GM21360 (cell line): Measurements from ENCODE around the gene DKK3.

Source experiments
- ATAC-seq: cut with Tn5 transposase; IDR thresholded peaks from one replicate; pipeline ENCODE4 v1.9.1; 2021; ENCODE audit warnings: mild to moderate bottlenecking, moderate library complexity; ENCODE audit not compliant: unreplicated experiment

Gene DKK3

GRCh38 chr11:12031856-12032544 is 23.6 kb upstream of the DKK3 start:
- ATAC-seq, result no peak

DNA sequence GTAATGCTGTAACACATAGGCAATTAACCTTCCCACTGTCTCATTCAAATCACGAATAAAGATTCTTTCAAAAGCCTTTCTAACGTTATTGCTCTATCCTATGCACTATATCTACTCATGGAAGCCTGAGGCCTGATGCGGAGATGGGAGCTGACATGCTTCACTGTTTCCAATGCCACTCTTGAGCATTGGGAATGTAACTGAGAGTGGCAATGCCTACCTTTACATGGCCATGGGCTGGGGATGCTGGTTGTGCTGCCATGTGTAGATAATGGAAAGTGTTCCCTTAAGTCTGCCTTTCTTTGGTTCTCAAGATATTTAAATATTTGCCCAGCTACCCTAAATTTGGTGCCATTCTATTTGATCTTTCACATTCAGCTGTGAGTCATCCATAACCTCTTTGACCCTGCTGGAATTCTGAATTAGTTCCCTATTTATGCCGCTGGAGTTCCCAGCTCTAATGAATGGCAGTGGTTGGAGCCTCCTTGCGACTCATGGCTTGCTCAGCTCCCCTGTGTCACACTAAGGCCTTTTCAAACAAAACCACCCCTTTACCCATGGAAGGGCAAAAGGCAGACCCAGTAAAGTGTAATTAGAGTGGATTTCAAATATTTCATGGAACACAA is 21.4 kb upstream of the DKK3 start:
- no peak for ATAC-seq

DNA sequence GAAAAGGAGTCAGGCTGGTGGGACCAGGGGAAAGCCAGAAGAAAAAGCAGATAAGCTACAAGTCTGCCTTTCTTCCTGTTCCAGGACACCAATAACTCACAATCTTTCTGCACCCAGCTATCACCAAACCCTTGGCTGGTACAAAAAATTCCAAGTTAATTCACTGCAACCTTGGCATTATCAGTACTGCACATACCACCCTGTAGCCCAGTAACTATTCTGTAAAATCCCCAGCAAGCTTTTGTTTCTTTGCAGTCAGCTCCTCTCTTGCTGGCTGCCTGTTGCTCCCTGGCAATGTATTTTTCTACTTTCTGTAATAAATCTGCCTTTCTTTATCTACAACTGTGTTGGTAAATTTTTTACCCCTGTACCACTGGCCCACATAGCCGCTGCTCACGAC is 20.7 kb upstream of the DKK3 start:
- no peak for ATAC-seq

GRCh38 chr11:12028303-12028702 is 19.9 kb upstream of the DKK3 start:
- ATAC-seq, result no peak

GRCh38 chr11:12026331-12027211 is 18.1 kb upstream of the DKK3 start:
- ATAC-seq, result no peak

- no peak for ATAC-seq
Observed at GRCh38 chr11:12024254-12024926, 16.0 kb upstream of the DKK3 start.

GRCh38 chr11:12023015-12023414 is 14.6 kb upstream of the DKK3 start:
- ATAC-seq, result no peak

GRCh38 chr11:12020546-12020945 is 12.1 kb upstream of the DKK3 start:
- no peak for ATAC-seq

- ATAC-seq, result no peak
Observed at GRCh38 chr11:12019866-12020416, 11.5 kb upstream of the DKK3 start.

DNA sequence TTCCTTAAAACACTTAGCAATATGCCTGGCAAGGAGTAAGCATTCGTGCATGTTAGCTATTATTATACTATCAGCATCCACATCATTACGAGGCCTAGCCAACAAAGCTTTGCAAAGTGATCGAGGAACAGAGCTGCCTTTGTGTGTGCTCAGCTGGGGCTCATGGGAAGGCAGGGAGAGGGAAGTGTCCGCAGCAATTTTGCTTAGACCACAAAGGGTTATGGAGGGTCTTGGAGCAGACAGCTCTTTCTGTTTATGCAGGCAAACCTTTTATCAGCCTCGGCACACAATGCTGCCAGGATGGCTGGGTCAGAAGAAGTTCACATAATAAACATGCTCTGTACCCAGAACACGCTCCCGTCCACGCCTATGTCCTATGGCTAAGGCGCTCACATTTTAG is 10.9 kb upstream of the DKK3 start:
- ATAC-seq, result no peak

DNA sequence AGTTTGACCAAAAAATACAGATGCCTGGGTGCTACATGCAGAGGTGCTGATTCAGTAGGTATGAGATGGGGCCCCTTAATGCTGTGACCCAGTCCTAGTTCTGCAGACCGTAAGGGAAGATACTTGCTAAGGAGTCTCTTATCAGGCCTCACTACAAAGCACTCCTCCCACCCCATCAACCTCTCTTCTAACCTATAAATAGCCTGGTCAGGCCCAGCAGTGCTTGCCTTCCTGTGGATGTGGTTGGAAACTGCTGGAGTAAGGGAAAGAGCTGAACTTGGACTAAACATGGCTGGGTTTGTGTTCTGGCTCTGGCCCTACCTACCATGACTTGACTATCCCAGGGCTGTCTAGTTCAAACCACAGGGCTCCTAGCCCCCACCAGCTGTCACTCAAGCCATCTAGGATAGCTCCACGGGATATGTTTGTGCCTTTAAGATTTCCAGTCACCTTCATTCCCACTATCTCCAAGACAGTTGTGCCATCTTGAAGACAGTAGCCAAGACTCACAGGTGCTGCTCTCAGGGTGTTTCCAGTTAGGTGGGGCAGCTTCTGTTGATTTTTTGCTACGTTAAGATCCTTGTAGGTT is 9.5 kb upstream of the DKK3 start:
- ATAC-seq, result no peak

GRCh38 chr11:12017243-12017678 is 8.8 kb upstream of the DKK3 start:
- ATAC-seq, result no peak

GRCh38 chr11:12016246-12016645 is 7.8 kb upstream of the DKK3 start:
- ATAC-seq, result no peak

- no peak for ATAC-seq
Observed at GRCh38 chr11:12015486-12015885, 7.1 kb upstream of the DKK3 start.

DNA sequence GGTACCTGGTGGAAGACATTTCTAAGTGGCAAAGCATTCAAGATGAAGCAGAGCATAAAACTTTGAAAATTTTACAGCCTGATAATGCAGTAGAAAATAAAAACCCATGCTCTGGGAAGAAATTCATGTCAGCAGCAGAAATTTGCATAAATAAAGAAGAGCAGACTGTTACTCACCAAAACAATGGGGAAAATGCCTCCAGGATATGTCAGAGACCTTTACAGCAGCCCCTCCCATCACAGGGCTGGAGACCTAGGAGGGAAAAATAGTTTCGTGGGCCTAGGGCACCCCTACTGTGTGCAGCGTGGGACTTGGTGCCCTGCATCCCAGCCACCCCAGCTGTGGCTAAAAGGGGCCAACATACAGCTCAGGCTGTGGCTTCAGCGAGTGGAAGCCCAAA is 5.4 kb upstream of the DKK3 start:
- no peak for ATAC-seq

- ATAC-seq, result no peak
Observed at GRCh38 chr11:12009617-12010321, 1.3 kb upstream of the DKK3 start.

DNA sequence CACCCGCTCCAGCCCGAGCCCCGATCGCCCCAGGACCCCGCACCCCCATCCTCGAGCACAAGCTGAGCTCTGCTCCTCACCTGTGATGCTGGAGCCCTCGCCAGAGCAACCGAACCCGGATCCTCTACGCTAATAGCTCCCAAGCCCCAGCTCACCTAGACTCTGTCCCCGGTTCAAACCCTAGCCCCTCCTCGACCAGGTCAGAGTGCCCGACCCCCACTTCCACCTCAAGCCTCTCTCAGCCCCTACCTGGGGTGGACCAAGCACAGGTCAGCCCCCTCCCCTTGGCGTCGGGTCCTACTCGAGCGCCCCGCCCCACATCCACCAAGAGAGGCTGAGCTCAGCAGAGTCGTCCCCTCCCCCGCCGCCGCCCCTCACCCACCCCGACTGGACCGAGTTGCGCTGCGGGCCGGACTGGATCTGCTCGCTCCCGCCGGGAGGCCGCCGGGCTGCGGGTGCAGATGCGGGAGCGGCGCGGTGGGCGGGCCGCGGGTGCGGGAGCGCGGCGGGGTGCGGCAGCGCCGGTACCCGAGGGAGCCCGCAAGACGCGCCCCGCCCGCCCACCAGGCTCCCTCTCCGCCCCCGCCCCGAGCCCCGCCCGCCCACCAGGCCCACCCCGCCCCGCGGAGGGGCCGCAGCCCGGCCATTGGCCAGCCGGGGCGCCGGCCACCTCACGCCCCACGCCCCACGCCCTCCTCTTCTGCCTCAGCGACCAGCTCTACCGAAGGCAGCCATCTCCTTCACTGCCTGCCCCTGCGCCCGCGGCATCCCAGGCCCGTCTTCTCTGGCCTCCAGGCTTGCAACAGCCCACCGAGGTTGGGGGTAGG is 577 bp upstream of the DKK3 start:
- no peak for ATAC-seq

- no peak for ATAC-seq
Observed at GRCh38 chr11:12007230-12007593, 1.2 kb downstream of the DKK3 start.

- no peak for ATAC-seq
Observed at GRCh38 chr11:12006552-12007229, 1.7 kb downstream of the DKK3 start.
